GM12878 (cell line): Measurements from ENCODE around the gene DPH1. TPM values are rescaled to one million over a fixed set of nuclear protein-coding genes. Genes with fewer than 3 reads are reported as not detected.

Experiments used
- CEBPZ ChIP-seq: fragments of 150-350 bp; IDR thresholded peaks from 2 replicates; pipeline ENCODE4 v1.6.1; 2016; ENCODE audit warnings: low read depth, low read length
- CUX1 ChIP-seq: IDR thresholded peaks from 2 replicates; pipeline ENCODE4 v1.6.1; 2012; ENCODE audit warnings: improper control_type of control experiment, low read depth, low read length; ENCODE audit not compliant: insufficient replicate concordance
- NFYA ChIP-seq: IDR thresholded peaks from 2 replicates; pipeline ENCODE4 v1.6.1; 2011; ENCODE audit warnings: low read depth, mild to moderate bottlenecking, low read length, improper control_type of control experiment, borderline replicate concordance
- polyA plus RNA-seq, 11 experiments: library from polyadenylated mRNA; depleted of rRNA in 4 of 11; unstranded in 6 of 11; stranded (reverse) in 5 of 11; fragments of >200 nt; fragmentation: Nextera tagmentation in 4 of 11; fragmentation: Illumina TruSeq in 1 of 11; extraction: Ambion mirVana in 4 of 11; extraction: Trizol in 1 of 11; gene quantifications; 1 replicate in 1 of 11; 2 replicates in 10 of 11; pipeline versions ENCODE4 v1.2.1 to v1.2.3, GENCODE V29; 2011 to 2016; ENCODE audit warnings: inconsistent platforms in 2 of 11, missing spikeins in 2 of 11, low read depth in 1 of 11
- total RNA-seq, 4 experiments: library from RNA; depleted of rRNA in 3 of 4; stranded (reverse); fragments of >200 nt in 3 of 4; fragmentation: Illumina TruSeq in 1 of 4; extraction: Trizol in 1 of 4; gene quantifications; 2 replicates each; pipeline versions ENCODE4 v1.2.1 to v1.2.3, GENCODE V29; 2013 to 2021

The DPH1 gene
- total and polyA plus RNA-seq, 10 of the 15 experiments (the other 5 are each of a cell fraction or from before 2014, with no cell fraction given): 0.29 to 33.6 (median 20.2) TPM

- TF ChIP-seq CEBPZ: no peak
- no peak for TF ChIP-seq CUX1
- TF ChIP-seq NFYA: no peak
Measured at GRCh38 chr17:1994707-1995106, 35.2 kb upstream of the DPH1 start (continued).
